ENCODE data around the gene FBXO31. TPM values are rescaled to one million over a fixed set of nuclear protein-coding genes. Genes with fewer than 3 reads are reported as not detected.

The FBXO31 gene
- total and polyA plus RNA-seq, 2 donors from 2014 or later, result 12.5 to 34.9 TPM

GRCh38 chr16:87417528-87417910 lies 33.9 kb upstream of the FBXO31 start:
- intact Hi-C loops (cut with DNase I), result no loop called here
- FAIRE-seq (no peak), DNase-seq (no peak)
- H3K4me1 ChIP-seq (ENCODE audit: control insufficient read depth in 2 of 3, insufficient read depth in 2 of 3, low read depth in 1 of 3, low read length in 3 of 3), result no peaks in the 10 kb centered on the region
- no peak for TF ChIP-seq CTCF (IDR thresholded peaks at IDR 0.05; ENCODE audit: borderline replicate concordance, extremely low read depth, insufficient read depth)
- H3K9me3 ChIP-seq (ENCODE audit: control insufficient read depth in 2 of 3, insufficient read depth in 1 of 3, low read length in 3 of 3), result no peaks in the 10 kb centered on the region
- H3K36me3 ChIP-seq (ENCODE audit: control insufficient read depth in 2 of 3, insufficient read depth in 3 of 3, low read length in 3 of 3), result peaks cover 2 to 56% (median 24%) of the 10 kb centered on the region in 3 donors
- H3K9ac ChIP-seq (ENCODE audit: low read length in 3 of 3), result no peak overlapping the region
- no peaks in the 10 kb centered on the region for H3K27me3 ChIP-seq (ENCODE audit: control insufficient read depth, insufficient read depth, low read length)
- H3K4me3 ChIP-seq (ENCODE audit: low read length in 3 of 3), result no peak overlapping the region
- H3K27ac ChIP-seq (ENCODE audit: low read depth in 2 of 2, low read length in 2 of 2), result no peak overlapping the region

GRCh38 chr16:87416826-87417527 lies 33.4 kb upstream of the FBXO31 start:
- Histone ChIP-seq H3K4me1 (ENCODE audit: control insufficient read depth in 2 of 3, insufficient read depth in 2 of 3, low read depth in 1 of 3, low read length in 3 of 3) (no peaks in the 10 kb centered on the region), H3K36me3 (ENCODE audit: control insufficient read depth in 2 of 3, insufficient read depth in 3 of 3, low read length in 3 of 3) (peaks cover 2 to 61% (median 25%) of the 10 kb centered on the region in 3 donors), H3K9me3 (ENCODE audit: control insufficient read depth in 2 of 3, insufficient read depth in 1 of 3, low read length in 3 of 3) (no peaks in the 10 kb centered on the region), H3K4me3 (ENCODE audit: low read length in 3 of 3) (no peak overlapping the region), H3K9ac (ENCODE audit: low read length in 3 of 3) (no peak overlapping the region), H3K27ac (ENCODE audit: low read depth in 2 of 2, low read length in 2 of 2) (no peak overlapping the region), H3K27me3 (ENCODE audit: control insufficient read depth, insufficient read depth, low read length) (no peaks in the 10 kb centered on the region)
- no peak for FAIRE-seq
- intact Hi-C loops (cut with DNase I), result no loop called here
- TF ChIP-seq CTCF (IDR thresholded peaks at IDR 0.05; ENCODE audit: borderline replicate concordance, extremely low read depth, insufficient read depth), result peak; percentile 34
- peak in 3 of 5 donors; percentile 50 to 73 (median 62) for DNase-seq

GRCh38 chr16:87415441-87415840 lies 31.9 kb upstream of the FBXO31 start:
- Histone ChIP-seq H3K27me3 (ENCODE audit: control insufficient read depth, insufficient read depth, low read length) (no peaks in the 10 kb centered on the region), H3K9ac (ENCODE audit: low read length in 3 of 3) (no peak overlapping the region), H3K9me3 (ENCODE audit: control insufficient read depth in 2 of 3, insufficient read depth in 1 of 3, low read length in 3 of 3) (no peaks in the 10 kb centered on the region), H3K4me3 (ENCODE audit: low read length in 3 of 3) (no peak overlapping the region), H3K27ac (ENCODE audit: low read depth in 2 of 2, low read length in 2 of 2) (no peak overlapping the region), H3K36me3 (ENCODE audit: control insufficient read depth in 2 of 3, insufficient read depth in 3 of 3, low read length in 3 of 3) (peaks cover 2 to 66% (median 31%) of the 10 kb centered on the region in 3 donors), H3K4me1 (ENCODE audit: control insufficient read depth in 2 of 3, insufficient read depth in 2 of 3, low read depth in 1 of 3, low read length in 3 of 3) (no peaks in the 10 kb centered on the region)
- DNase-seq, result no peak
- no peak for TF ChIP-seq CTCF (IDR thresholded peaks at IDR 0.05; ENCODE audit: borderline replicate concordance, extremely low read depth, insufficient read depth)
- FAIRE-seq, result no peak
- intact Hi-C loops (cut with DNase I), result no loop called here

Data from kidney (tissue), 14 donors.